Measurements from ENCODE around the gene NAPEPLD.
"Not testable (repeated sequence)": the region's sequence is repeated elsewhere in the genome, so short reads cannot be mapped to it uniquely, and the experiment has no call there.

Gene NAPEPLD

GRCh38 chr7:103143868-103144267, 5.0 kb downstream of the NAPEPLD start:
- DNase-seq: no peak

GRCh38 chr7:103142494-103142893, 6.4 kb downstream of the NAPEPLD start:
- no peak for DNase-seq

GRCh38 chr7:103141753-103142404, 7.0 kb downstream of the NAPEPLD start:
- no peak for DNase-seq

GRCh38 chr7:103140685-103141084, 8.2 kb downstream of the NAPEPLD start:
- DNase-seq: no peak

GRCh38 chr7:103140061-103140460, 8.8 kb downstream of the NAPEPLD start:
- no peak for DNase-seq

- DNase-seq: no peak
These were observed 13.9 kb downstream of the NAPEPLD start for GRCh38 chr7:103134836-103135554.

- DNase-seq: no peak
These were observed 15.8 kb downstream of the NAPEPLD start for GRCh38 chr7:103132995-103133688.

- DNase-seq: no peak
These were observed 17.8 kb downstream of the NAPEPLD start for GRCh38 chr7:103130901-103131624.

GRCh38 chr7:103129702-103130549, 19.0 kb downstream of the NAPEPLD start:
- DNase-seq: no peak

GRCh38 chr7:103127006-103127405, 21.9 kb downstream of the NAPEPLD start:
- no peak for DNase-seq

GRCh38 chr7:103124429-103124979, 24.4 kb downstream of the NAPEPLD start:
- DNase-seq: no peak

GRCh38 chr7:103123529-103123928, 25.4 kb downstream of the NAPEPLD start:
- no peak for DNase-seq

- no peak for DNase-seq
These were observed 27.3 kb downstream of the NAPEPLD start for GRCh38 chr7:103121641-103122040.

- DNase-seq: no peak
These were observed 28.5 kb downstream of the NAPEPLD start for GRCh38 chr7:103120362-103120761.

- no peak for DNase-seq
These were observed 29.1 kb downstream of the NAPEPLD start for GRCh38 chr7:103119791-103120291.

GRCh38 chr7:103117465-103117864, 31.4 kb downstream of the NAPEPLD start:
- DNase-seq: no peak

- no peak for DNase-seq
These were observed 31.9 kb downstream of the NAPEPLD start for GRCh38 chr7:103116991-103117390.

GRCh38 chr7:103116511-103116910, 32.4 kb downstream of the NAPEPLD start:
- no peak for DNase-seq

GRCh38 chr7:103115771-103116170, 33.1 kb downstream of the NAPEPLD start:
- no peak for DNase-seq

GRCh38 chr7:103114576-103115008, 34.3 kb downstream of the NAPEPLD start:
- no peak for DNase-seq

GRCh38 chr7:103113164-103113563, 35.7 kb downstream of the NAPEPLD start:
- DNase-seq: peak; percentile 49

- DNase-seq: not testable (repeated sequence)
These were observed 42.2 kb downstream of the NAPEPLD start for GRCh38 chr7:103106703-103107070.
